NCI-H2171 (cell line): ENCODE data around the gene TSPAN11.

ENCODE experiments used
- DNase-seq: peaks from one replicate; lab custom pipeline; 2025; lab: John Stamatoyannopoulos, UW

TSPAN11 gene

DNA sequence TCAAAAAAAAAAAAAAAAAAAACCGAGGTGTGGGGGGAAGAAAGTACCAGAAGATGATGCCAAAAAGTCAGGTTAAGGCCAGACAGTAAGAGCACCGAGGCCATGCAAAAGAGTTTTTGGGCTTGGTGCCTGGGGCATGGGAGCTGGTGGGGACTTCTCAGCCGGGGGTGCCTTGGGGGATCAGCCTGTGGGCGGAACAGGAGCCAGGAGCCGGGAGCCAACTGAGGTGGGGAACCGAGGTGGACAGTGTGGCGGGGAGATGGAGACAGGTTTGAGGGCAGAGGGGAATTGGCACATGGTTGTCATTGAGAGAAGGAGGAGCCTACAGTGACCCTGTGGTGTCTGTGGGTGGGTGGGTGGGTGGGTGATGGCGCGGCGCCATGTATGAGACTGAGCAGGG is 33.2 kb downstream of the TSPAN11 start:
- DNase-seq, result no peak

DNA sequence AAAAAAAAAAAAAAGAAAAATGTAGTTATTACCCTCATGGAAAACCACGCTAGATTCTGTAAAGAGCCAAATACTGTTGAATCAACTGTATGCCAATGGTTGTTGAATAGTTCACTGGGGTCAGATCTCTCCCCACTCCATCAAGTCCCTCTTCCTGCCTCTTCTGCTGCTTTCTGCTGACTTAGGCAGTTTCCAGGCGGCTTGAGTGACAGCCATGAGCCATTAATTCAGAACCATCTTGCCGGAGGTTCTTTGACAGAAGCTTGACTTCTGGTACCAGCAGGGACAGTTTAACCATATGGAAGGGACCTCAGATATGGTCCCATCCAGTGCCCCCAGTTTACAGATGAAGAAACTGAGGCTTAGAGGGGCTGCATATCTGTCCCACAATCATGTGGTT is 34.5 kb downstream of the TSPAN11 start:
- no peak for DNase-seq

- no peak for DNase-seq
Observed at GRCh38 chr12:30962047-30962446, 35.5 kb downstream of the TSPAN11 start.

- no peak for DNase-seq
Observed at GRCh38 chr12:30963709-30964564, 37.4 kb downstream of the TSPAN11 start.

DNA sequence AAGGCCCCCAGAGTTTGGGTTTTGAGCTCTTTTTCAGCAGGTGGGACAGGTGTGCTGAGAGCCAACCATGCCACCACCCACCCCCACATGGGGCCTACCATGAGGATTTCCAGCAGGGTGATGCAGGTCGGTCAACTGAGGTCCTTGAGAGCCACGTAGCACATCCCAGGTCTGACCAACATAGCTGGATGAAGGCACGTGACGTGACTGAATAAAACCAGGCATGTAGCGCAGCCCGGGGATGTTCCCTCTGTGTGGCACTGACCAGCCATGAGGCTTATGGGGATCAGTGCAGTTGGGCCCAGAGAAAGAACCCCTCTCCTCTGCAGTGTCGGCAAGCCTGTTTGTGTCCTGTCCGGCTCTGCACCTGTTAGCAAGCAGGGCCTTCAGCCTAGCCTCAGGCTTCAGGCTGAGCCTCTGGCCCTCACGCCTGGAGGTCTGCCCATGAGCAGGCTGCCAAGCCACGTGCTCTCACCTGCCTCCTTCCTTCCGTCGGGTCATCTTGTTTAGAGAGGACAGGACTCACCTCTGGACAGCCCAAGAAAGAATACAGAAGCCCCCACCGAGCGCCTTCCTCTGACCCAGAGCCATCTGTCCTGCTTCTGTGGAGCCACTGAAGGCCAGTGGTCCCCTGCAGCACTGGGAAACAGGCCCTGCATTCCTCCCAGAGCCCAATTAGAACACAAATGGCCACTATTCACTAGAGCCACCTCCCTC is 38.5 kb downstream of the TSPAN11 start:
- no peak for DNase-seq

GRCh38 chr12:30965613-30965985 is 39.1 kb downstream of the TSPAN11 start:
- no peak for DNase-seq

DNA sequence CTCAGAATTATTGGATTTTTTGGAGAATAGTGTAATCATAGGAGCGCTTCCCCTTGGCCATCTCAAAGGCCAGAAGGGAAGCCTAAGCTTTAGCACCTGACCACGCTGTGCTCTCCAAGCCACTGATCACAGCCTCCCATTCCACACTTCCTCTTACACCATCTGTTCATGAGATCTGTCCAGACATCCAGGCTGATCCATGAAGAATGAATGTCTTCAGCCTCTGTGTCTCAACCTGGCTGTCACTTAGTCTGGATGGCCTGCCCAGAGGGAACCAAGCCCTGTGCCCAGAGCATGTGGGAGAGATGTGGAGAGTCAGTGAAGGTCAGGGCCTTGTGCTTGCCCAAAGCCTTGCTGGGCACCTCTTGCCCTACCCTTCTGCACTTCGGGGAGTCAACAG is 40.5 kb downstream of the TSPAN11 start:
- DNase-seq, result no peak

- no peak for DNase-seq
Observed at GRCh38 chr12:30968211-30968610, 41.7 kb downstream of the TSPAN11 start.

DNA sequence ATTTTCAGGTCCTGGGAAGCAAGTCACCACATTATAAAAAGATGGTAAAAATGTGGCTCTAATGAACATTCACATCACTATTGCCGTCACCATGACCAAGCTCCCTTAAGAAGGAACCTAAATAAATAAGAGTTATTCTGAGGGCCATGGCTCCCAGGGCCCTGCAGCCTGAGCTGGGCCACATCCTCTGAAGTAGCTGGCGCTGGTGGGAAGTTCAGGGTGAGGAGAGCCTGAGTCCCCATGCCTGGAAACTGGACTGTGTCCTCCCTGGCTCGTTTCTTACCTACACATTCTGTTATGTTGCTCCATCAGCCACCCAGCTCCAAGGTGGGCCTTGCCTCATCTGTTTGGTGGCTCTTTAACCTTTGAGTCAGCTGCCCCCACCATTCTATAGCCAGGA is 42.5 kb downstream of the TSPAN11 start:
- no peak for DNase-seq

DNA sequence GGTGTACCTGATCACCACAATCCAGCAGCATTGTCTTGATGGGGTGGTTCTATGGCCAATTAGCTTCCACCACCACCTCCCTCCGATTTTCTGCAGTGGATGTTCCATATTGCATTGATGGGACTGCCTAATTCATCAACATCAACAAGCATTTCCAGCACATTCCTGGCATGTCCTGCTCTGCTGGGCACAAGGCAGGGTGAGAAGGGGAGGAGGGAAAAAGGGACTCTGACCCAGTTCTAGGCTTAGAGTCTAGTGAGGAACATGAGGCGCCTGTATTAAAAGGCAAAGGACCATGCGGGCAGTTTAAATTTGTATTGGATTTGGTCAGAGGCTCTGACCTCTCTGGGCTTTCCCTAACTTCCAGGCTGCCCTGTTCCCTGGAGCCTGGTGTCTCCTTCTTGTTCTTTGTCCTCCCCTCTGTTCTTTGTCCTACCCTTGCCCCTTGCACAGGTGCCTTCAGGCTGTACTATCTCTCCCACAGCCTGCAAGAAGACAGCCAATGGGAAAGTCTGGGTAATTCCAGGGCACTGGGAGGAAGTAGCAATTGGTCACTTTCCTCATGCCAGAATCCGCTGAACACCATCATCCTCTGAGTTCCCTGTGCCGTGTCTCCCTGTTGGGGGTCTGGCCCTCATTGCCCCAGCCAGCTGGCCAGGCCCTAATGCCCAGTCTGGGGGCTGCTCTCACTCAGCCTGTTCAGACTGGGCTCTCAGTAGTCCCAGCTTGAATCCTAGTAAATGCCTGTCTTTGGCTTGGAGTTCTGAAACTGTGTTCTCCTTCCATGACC is 43.3 kb downstream of the TSPAN11 start:
- no peak for DNase-seq

DNA sequence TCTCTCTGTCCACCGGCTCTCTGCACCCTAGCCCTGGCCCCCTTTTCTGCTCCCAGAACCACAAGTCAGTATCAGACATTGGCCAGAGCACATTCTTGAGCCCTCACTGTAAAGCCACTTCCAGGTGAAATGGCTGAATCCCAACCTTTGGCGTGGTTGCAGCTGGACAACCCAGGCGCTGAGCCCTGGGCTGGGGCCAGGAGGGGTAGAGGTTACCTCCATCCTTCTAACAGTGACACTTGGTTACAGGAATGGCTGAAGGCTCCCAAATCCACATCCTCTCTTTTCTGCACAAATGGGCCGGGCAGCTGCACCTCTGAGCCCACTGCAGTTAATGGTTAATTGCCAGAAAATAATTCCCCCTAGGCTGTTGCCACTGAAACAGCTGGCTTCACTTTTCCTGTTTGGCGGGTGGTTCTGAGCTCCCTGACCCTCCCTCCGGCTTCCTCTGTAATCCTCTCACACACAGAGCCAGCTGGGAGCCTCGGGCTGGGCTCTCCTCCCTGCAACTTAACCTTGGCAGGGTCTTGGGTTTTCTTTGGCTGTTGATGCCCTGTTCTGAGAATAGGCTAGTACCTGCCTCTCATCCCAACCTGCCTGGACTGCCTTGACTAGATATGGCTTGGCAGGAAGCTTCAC is 44.1 kb downstream of the TSPAN11 start:
- no peak for DNase-seq

DNA sequence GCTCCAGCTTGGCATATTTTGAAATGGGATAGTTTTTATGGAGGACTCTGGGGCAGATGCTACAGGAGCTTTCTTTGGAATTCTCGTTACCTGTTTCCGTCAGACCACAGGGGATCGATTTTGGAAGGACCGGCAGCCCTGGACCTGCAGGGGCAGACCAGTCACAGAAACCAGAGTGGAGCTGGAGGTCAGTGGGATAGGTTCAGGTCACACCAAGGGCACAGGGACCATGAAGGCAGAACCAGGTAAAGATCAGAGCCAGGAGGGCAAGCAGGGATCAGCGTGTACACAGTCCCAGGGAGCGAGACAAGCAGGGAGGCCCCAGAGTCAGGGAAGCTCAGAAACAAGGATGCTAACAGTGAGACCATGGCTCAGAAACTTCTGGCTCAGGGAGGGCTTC is 45.5 kb downstream of the TSPAN11 start:
- no peak for DNase-seq

- no peak for DNase-seq
Observed at GRCh38 chr12:30973175-30973574, 46.6 kb downstream of the TSPAN11 start.

- no peak for DNase-seq
Observed at GRCh38 chr12:30973830-30974229, 47.3 kb downstream of the TSPAN11 start.

DNA sequence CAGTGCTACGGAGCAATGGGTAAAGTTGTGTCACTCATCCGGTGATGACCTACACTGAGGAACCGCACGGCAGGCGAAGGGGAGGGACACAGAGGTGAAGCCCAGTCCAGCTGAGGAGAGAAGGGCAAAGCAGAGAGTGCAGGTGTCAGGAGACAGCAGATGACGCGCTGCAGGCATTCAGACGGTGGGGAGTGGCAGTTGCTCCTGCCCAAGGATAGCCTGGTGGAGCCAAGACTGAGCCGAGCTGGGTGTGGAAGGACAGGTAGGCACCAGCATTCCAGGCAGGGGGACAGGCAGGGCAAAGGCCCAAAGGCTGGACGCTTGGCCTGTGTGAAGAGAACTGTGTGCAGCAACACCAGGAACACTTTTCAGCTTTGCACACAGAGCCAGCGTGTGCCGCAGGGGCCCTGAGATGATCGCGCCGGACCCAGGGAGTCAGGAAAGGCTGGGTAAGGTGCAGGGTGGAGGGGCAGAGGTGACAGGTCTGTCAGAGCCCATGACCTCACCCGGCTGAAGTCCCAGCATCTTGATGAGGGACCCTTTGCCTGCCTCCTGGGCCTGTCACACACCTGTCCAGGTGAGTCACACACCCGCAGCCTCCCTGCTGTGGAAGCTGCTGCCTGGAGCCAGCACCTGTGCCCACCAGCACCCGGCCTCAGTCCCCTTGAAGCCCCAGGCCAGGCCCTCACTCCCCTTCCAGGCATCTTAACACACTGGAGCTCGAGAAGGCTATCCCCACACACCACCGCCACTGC is 48.4 kb downstream of the TSPAN11 start:
- DNase-seq, result no peak

- DNase-seq, result no peak
Observed at GRCh38 chr12:30975581-30975980, 49.0 kb downstream of the TSPAN11 start.

DNA sequence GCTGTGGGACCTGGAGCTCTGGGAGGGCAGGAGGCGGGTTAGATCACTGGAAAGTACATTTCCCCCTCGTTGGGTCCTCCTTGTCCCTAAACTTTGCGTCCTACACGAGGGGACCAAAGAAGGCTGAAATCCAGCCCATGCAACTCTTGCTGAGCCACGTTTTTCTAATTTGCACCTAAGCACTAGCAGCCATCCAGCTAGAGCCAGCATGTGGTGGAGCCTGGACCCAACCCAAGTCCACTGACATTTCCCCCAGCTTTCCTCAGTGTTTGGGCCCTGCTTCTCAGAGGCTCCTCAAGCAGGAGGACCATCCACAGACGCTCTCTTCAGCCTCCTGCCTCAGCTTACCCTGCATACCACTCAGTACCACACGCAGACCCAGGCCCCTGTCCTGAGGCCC is 49.7 kb downstream of the TSPAN11 start:
- DNase-seq, result no peak

DNA sequence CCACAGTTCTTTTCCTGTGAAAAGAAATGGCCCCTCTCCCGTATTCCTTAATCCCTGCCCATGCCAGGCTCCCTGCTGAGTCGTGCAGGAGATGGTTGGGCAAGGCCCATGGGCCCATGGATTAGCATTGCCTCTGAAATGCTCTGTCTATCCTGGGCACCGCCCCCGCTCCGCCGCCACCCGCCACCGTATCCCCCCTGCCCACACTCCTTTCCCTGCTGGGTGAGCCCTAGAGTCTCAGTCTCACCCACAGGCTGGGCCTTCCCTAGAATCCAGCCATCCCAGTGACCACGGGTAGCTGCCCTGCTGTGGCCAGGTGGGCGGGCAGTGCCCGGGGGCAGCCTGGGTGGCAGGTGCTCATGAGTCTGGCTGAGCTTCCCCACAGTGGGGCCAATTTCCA is 50.6 kb downstream of the TSPAN11 start:
- DNase-seq, result no peak

DNA sequence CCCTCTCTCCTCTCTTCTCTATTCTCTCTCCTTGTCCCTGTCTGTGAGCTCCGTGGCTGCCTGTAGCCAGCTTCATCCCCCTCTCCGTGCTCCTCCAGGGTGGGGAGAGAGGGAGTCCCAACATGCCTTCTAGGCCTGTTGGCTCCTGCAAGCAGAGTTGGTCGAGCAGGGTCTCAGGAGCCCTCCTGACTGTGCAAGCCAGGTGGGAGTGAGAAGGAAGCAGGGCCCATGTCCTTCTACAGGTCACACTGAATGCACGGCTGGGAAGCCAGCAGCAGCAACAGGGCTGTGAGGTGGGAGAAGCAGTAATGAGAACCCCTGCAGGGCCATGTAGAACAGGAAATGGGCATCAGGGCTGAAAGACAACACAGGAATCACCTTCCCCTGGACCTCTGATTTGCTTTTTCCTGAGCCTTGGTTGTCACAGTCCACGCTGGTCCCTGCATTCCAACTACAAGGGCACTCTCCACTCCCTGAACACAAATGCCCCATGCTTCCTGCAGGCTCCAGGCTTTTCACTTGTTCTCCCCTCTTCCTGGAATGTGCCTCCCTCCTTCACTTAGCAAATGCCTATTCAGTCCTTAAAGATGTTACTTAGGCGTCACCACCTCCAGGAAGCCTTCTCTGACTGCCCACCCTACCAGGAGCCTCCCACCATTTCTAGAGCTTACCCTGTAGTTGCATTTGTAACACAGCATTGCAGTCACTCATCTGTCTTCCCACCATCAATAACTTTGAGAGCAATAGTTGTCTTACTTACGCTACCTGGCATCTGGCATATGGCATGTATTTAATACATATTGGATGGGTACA is 51.2 kb downstream of the TSPAN11 start:
- no peak for DNase-seq

DNA sequence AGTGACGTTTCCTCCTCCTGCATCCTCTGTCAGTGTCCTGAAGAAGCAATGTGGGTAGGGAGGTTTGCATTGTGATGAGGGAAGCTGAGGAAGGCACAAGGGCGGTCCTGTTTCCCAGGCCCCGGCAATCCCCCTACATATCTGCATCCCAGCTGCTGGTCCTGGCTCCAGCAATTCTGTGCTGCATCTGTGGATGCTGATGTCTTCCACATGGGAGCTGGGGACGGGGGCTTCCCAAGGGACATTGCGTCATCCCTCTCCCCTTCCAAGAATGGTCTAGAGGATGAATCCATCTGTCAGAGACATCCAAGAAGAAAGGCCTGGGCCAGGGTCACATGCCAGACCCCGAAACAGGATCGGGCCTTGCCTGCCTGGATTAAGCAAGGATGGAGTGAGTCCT is 52.1 kb downstream of the TSPAN11 start:
- no peak for DNase-seq
